Right lobe of liver (tissue), 6 donors: ENCODE results near the gene AXIN2. TPM values are rescaled to one million over a fixed set of nuclear protein-coding genes. Genes with fewer than 3 reads are reported as not detected.
A peak's percentile ranks its signal among the peaks of the same experiment; 100 is the strongest.

Source experiments
- ATAC-seq, 4 donors: fragments of 200-7000 bp; cut with Tn5 transposase; one replicate each; pipeline ENCODE4 v1.9.1; 2020; ENCODE audit warnings: mild to moderate bottlenecking in 4 of 4, moderate library complexity in 4 of 4
- DNase-seq, 3 donors: peaks; one replicate each; pipeline ENCODE4 v3.0.0-alpha.2; 2020
- H3K27ac ChIP-seq, 3 donors: fragments of 200-600 bp; one replicate each; pipeline ENCODE4 v1.8.0; 2022
- H3K27me3 ChIP-seq, 2 donors: fragments of 200-600 bp; one replicate each; pipeline ENCODE4 v1.8.0; 2022
- H3K36me3 ChIP-seq, 4 donors: fragments of 200-600 bp; sonication (generic) in 1 of 4; one replicate each; pipeline versions ENCODE4 v1.5.1 to v1.8.0; 2017 to 2022; ENCODE audit warnings: control low read depth in 1 of 4
- H3K4me1 ChIP-seq, 4 donors: fragments of 200-600 bp; sonication (generic) in 1 of 4; one replicate each; pipeline versions ENCODE4 v1.5.1 to v1.8.0; 2017 to 2022; ENCODE audit warnings: control low read depth in 1 of 4
- H3K4me3 ChIP-seq, 3 donors: fragments of 200-600 bp; one replicate each; pipeline ENCODE4 v1.8.0; 2022
- H3K9me3 ChIP-seq, 4 donors: fragments of 200-600 bp; sonication (generic) in 1 of 4; one replicate each; pipeline versions ENCODE4 v1.5.1 to v1.8.0; 2017 to 2022; ENCODE audit warnings: control low read depth in 1 of 4
- POLR2A ChIP-seq: fragments of 450-650 bp; IDR thresholded peaks from one replicate; pipeline ENCODE4 v1.6.1; 2017; ENCODE audit warnings: antibody characterized with exemption, mild to moderate bottlenecking
- WGBS: methylation state at CpG from one replicate; pipeline ENCODE4 v1.1.6; 2018; ENCODE audit warnings: low coverage, low lambda C conversion rate; ENCODE audit not compliant: insufficient coverage; ENCODE audit errors: missing lambda C conversion rate; 5-methylcytosine and 5-hydroxymethylcytosine counted together
- intact Hi-C, 2 donors: fragments of 100-400 bp; cut with DNase I; formaldehyde crosslinking; loops; one replicate each; pipeline versions ENCODE4 v1.11.2 to v1.14.1; 2022
- total RNA-seq, 6 experiments: library from RNA; depleted of rRNA in 2 of 6; stranded (reverse); fragments of >200 nt in 2 of 6; fragmentation: NEBNext Ultra II Directional in 3 of 6; extraction: Animal tissue kit (Norgen Biotek cat#: 25700) in 3 of 6; gene quantifications; one replicate each; pipeline versions ENCODE4 v1.1.0 to v1.2.4, GENCODE V29; 2016 to 2023
- TF ChIP-seq, protein P1 (sequence below), 4 donors: fragments of 200-600 bp in 3 of 4; fragments of 450-650 bp in 1 of 4; IDR thresholded peaks; one replicate each; pipeline versions ENCODE4 v1.5.1 to v1.8.0; 2016 to 2022; ENCODE audit warnings: antibody characterized with exemption in 4 of 4, mild to moderate bottlenecking in 2 of 4
- donor health status: DM: no; HTN: yes; CAD: no.
- donor health status: DM: no; HTN: no; CAD: no.
- donor health status: DM: no; HTN: no; CAD: no.
- donor health status: DM: no; HTN: yes; CAD: no.
- donor health status: DM: no; HTN: yes; CAD: no.

AXIN2 gene
- total RNA-seq, 6 experiments from 2014 or later, result 1.0 to 2.4 (median 2.0) TPM

- WGBS, result 95% methylated on average over 19 of the region's 50 CpGs
- Histone ChIP-seq H3K27me3 (no peaks in the 10 kb centered on the region), H3K36me3 (no peaks in the 10 kb centered on the region), H3K27ac (no peak overlapping the region), H3K9me3 (no peaks in the 10 kb centered on the region), H3K4me3 (no peak overlapping the region), H3K4me1 (no peaks in the 10 kb centered on the region)
- TF ChIP-seq, protein P1, sequence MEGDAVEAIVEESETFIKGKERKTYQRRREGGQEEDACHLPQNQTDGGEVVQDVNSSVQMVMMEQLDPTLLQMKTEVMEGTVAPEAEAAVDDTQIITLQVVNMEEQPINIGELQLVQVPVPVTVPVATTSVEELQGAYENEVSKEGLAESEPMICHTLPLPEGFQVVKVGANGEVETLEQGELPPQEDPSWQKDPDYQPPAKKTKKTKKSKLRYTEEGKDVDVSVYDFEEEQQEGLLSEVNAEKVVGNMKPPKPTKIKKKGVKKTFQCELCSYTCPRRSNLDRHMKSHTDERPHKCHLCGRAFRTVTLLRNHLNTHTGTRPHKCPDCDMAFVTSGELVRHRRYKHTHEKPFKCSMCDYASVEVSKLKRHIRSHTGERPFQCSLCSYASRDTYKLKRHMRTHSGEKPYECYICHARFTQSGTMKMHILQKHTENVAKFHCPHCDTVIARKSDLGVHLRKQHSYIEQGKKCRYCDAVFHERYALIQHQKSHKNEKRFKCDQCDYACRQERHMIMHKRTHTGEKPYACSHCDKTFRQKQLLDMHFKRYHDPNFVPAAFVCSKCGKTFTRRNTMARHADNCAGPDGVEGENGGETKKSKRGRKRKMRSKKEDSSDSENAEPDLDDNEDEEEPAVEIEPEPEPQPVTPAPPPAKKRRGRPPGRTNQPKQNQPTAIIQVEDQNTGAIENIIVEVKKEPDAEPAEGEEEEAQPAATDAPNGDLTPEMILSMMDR (IDR thresholded peaks at IDR 0.05), result no peak
- TF ChIP-seq POLR2A, result no peak
- intact Hi-C loops, result no loop called here
- DNase-seq, result peak in 1 of 3 donors; percentile 49
- ATAC-seq, result peak in 1 of 4 donors; percentile 22
Measured at GRCh38 chr17:65537845-65538674, 23.4 kb downstream of the AXIN2 start.

DNA sequence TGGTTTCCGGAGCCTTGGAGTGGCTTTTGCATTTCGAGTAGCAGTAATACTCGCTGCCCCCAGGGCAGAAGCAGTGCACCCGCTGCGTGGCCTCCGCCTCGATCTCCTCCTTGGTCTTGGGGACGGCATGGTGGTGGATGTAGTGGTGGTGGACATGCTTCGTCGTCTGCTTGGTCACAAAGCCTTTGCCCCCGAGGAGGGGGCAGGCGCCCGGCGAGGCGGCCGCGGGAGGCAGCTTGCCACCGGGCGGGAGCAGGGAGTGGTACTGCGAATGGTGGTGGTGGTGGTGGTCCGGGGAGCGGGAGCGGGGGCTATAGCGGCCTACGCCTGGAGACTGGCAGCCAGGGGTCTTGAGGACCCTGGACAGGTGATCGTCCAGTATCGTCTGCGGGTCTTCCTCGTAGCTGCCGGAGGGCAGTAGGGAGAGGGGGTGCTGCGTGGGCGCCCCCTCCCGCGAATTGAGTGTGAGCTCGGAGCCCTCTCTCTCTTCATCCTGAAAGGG, 24.1 kb downstream of the AXIN2 start:
- DNase-seq, result peak in 1 of 3 donors; percentile 38
- TF ChIP-seq, protein P1 (IDR thresholded peaks at IDR 0.05), result no peak
- TF ChIP-seq POLR2A, result no peak
- Histone ChIP-seq H3K36me3 (no peaks in the 10 kb centered on the region), H3K4me1 (no peaks in the 10 kb centered on the region), H3K4me3 (no peak overlapping the region), H3K27ac (no peak overlapping the region), H3K27me3 (no peaks in the 10 kb centered on the region), H3K9me3 (no peaks in the 10 kb centered on the region)
- ATAC-seq, result no peak
- 95% methylated on average over 12 of the region's 35 CpGs for WGBS
- intact Hi-C loops, result no loop called here

GRCh38 chr17:65536573-65537342, 24.7 kb downstream of the AXIN2 start:
- TF ChIP-seq POLR2A, result no peak
- TF ChIP-seq, protein P1 (IDR thresholded peaks at IDR 0.05), result no peak
- no peak overlapping the region for H3K27ac ChIP-seq
- DNase-seq (peak in 1 of 3 donors; percentile 44), ATAC-seq (no peak)
- H3K27me3 ChIP-seq, result no peaks in the 10 kb centered on the region
- H3K4me1 ChIP-seq, result peaks cover 0 to 5% (median 2%) of the 10 kb centered on the region in 4 donors
- 96% methylated on average over 8 of the region's 35 CpGs for WGBS
- intact Hi-C loops, result no loop called here
- no peaks in the 10 kb centered on the region for H3K9me3 ChIP-seq
- H3K4me3 ChIP-seq, result no peak overlapping the region
- no peaks in the 10 kb centered on the region for H3K36me3 ChIP-seq

GRCh38 chr17:65535777-65536572, 25.5 kb downstream of the AXIN2 start:
- intact Hi-C loops, result no loop called here
- Histone ChIP-seq H3K9me3 (no peaks in the 10 kb centered on the region), H3K36me3 (no peaks in the 10 kb centered on the region), H3K27ac (no peak overlapping the region), H3K4me3 (no peak overlapping the region), H3K4me1 (peaks cover 0 to 13% (median 2%) of the 10 kb centered on the region in 4 donors), H3K27me3 (no peaks in the 10 kb centered on the region)
- DNase-seq (peak in 1 of 3 donors; percentile 43), ATAC-seq (no peak)
- 100% methylated on average over 7 of the region's 17 CpGs for WGBS
- TF ChIP-seq, protein P1 (IDR thresholded peaks at IDR 0.05), result no peak
- no peak for TF ChIP-seq POLR2A
